ENCODE data around the gene THADA. TPM values are rescaled to one million over a fixed set of nuclear protein-coding genes. Genes with fewer than 3 reads are reported as not detected.

Gene THADA
- total RNA-seq, 2 experiments from 2014 or later, result 31.2 to 32.3 TPM

DNA sequence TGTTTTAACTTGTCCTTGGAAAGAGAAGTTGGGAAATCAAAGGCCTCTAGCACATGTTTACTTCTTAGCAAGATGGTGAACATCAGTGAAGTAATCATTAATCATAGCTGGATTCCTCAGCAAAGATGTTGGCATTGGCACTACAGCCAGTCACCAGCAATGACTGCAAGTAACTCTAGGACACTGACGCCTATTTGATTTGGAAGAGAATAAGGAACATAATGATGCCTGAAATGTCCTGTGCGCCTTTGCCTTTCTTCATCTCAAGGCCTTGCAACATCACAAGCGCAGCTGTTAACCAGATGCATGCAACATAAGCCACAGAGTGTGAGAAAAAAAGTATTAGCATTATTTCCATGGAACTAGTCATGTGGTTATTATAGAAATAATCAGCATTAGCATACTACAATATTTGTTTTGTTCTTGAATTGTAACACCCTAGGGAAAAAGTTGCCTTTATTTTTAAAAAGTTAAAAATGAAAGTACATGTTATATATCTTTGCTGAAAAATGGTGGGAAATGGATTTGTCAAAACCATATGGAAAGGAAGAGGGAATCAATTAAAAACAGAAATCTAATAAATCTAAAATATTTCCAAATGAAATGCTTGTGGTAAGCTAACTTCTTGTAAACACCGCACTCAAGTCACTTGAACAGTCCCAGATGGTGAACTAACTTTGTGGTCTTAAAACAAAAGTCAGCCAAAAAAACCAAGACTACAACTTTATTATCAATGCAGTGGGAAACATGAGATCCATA lies 55.6 kb downstream of the THADA start:
- ChIA-PET CTCF (ENCODE audit: unreplicated experiment) (no interaction called here), POLR2A (interaction anchor here (0.9 kb wide), 1 partner anchor 798 kb away, joined by 3 read pairs; no protein-coding TSS in a partner anchor)
- H3K79me2 ChIP-seq (ENCODE audit: insufficient read depth, low read depth, low read length), result no peaks in the 10 kb centered on the region
- H4K20me1 ChIP-seq (ENCODE audit: insufficient read depth, low read length), result no peaks in the 10 kb centered on the region
- no peak for DNase-seq (ENCODE audit: low spot score)
- BruUV-seq (replicated peaks), result no TSS peak
- intact Hi-C loops (cut with micrococcal nuclease; ENCODE audit: unreplicated experiment), result loop anchor here (5.0 kb wide), 2 partner anchors 48 to 593 kb away; no protein-coding TSS in a partner anchor
- H3K4me1 ChIP-seq (ENCODE audit: insufficient read depth, low read length, poor library complexity, severe bottlenecking), result no peaks in the 10 kb centered on the region
- H3K36me3 ChIP-seq (ENCODE audit: insufficient read depth, low read length), result peaks cover 33% of the 10 kb centered on the region
- H3K4me3 ChIP-seq (ENCODE audit: low read depth, low read length, poor library complexity, severe bottlenecking), result no peak overlapping the region
- no peak overlapping the region for H2AFZ ChIP-seq (ENCODE audit: low read length)
- H3K9me2 ChIP-seq (ENCODE audit: insufficient read depth, low read length), result no peaks in the 10 kb centered on the region
- no peaks in the 10 kb centered on the region for H3K9me3 ChIP-seq (ENCODE audit: low read length)
- H3K4me2 ChIP-seq (ENCODE audit: low read length), result no peak overlapping the region
- TF ChIP-seq, protein P1, sequence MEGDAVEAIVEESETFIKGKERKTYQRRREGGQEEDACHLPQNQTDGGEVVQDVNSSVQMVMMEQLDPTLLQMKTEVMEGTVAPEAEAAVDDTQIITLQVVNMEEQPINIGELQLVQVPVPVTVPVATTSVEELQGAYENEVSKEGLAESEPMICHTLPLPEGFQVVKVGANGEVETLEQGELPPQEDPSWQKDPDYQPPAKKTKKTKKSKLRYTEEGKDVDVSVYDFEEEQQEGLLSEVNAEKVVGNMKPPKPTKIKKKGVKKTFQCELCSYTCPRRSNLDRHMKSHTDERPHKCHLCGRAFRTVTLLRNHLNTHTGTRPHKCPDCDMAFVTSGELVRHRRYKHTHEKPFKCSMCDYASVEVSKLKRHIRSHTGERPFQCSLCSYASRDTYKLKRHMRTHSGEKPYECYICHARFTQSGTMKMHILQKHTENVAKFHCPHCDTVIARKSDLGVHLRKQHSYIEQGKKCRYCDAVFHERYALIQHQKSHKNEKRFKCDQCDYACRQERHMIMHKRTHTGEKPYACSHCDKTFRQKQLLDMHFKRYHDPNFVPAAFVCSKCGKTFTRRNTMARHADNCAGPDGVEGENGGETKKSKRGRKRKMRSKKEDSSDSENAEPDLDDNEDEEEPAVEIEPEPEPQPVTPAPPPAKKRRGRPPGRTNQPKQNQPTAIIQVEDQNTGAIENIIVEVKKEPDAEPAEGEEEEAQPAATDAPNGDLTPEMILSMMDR (conservative IDR thresholded peaks at IDR 0.05; ENCODE audit: low read length), result no peak
- no peak for TF ChIP-seq EZH2phosphoT487 (IDR thresholded peaks at IDR 0.05; ENCODE audit: borderline replicate concordance, low read depth, low read length)
- no peak overlapping the region for H3K27ac ChIP-seq (ENCODE audit: low read depth, low read length, poor library complexity, severe bottlenecking)

DNA sequence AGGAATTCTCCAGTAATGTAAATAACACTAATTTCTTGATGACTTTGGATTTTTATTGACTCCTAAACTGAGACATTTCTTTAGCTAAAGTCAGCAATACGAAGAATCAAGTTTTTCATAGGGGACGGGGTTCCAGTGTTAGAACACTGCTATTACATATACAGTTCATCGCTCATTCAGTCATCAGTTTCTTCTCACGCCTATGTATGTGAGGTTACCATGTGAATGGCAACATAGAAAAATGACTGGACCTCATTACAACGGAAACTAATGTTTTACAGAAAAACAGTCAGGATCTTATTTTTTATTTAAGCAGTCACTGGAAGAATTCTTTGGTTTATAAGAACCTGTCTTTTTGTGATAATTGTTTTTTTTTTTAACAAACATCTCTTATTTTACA lies 56.4 kb downstream of the THADA start:
- no peak overlapping the region for H3K4me2 ChIP-seq (ENCODE audit: low read length)
- H3K4me3 ChIP-seq (ENCODE audit: low read depth, low read length, poor library complexity, severe bottlenecking), result no peak overlapping the region
- ChIA-PET CTCF (ENCODE audit: unreplicated experiment) (no interaction called here), POLR2A (interaction anchor here (1.2 to 2.3 kb wide), 2 partner anchors 10 to 18 kb away, joined by 3 to 5 read pairs; no protein-coding TSS in a partner anchor)
- H3K9me3 ChIP-seq (ENCODE audit: low read length), result no peaks in the 10 kb centered on the region
- intact Hi-C loops (cut with micrococcal nuclease; ENCODE audit: unreplicated experiment), result loop anchor here (5.0 kb wide), 1 partner anchor 712 kb away; no protein-coding TSS in a partner anchor
- no peak overlapping the region for H2AFZ ChIP-seq (ENCODE audit: low read length)
- no peak overlapping the region for H3K27ac ChIP-seq (ENCODE audit: low read depth, low read length, poor library complexity, severe bottlenecking)
- no peaks in the 10 kb centered on the region for H3K4me1 ChIP-seq (ENCODE audit: insufficient read depth, low read length, poor library complexity, severe bottlenecking)
- H3K36me3 ChIP-seq (ENCODE audit: insufficient read depth, low read length), result peaks cover 38% of the 10 kb centered on the region
- no peaks in the 10 kb centered on the region for H4K20me1 ChIP-seq (ENCODE audit: insufficient read depth, low read length)
- no TSS peak for BruUV-seq (replicated peaks)
- no peaks in the 10 kb centered on the region for H3K9me2 ChIP-seq (ENCODE audit: insufficient read depth, low read length)
- no peaks in the 10 kb centered on the region for H3K79me2 ChIP-seq (ENCODE audit: insufficient read depth, low read depth, low read length)
- no peak for TF ChIP-seq EZH2phosphoT487 (IDR thresholded peaks at IDR 0.05; ENCODE audit: borderline replicate concordance, low read depth, low read length)
- TF ChIP-seq, protein P1 (conservative IDR thresholded peaks at IDR 0.05; ENCODE audit: low read length), result no peak
- no peak for DNase-seq (ENCODE audit: low spot score)

Measured in OCI-LY7 (cell line).